Skeletal muscle satellite cell (primary cell): ENCODE data around the gene TM9SF1.

ENCODE experiments used
- H3K27me3 ChIP-seq: 2 replicates; pipeline ENCODE4 v1.7.0; 2013; ENCODE audit warnings: low read length; ENCODE audit not compliant: control insufficient read depth, insufficient read depth
- H3K36me3 ChIP-seq: 2 replicates; pipeline ENCODE4 v1.7.0; 2013; ENCODE audit warnings: mild to moderate bottlenecking, control low read depth, low read length; ENCODE audit not compliant: insufficient read depth
- H3K4me1 ChIP-seq: 2 replicates; pipeline ENCODE4 v1.7.0; 2013; ENCODE audit warnings: low read length; ENCODE audit not compliant: control insufficient read depth, insufficient read depth
- H3K4me2 ChIP-seq: 2 replicates; pipeline ENCODE4 v1.7.0; 2013; ENCODE audit warnings: mild to moderate bottlenecking, low read length
- H3K4me3 ChIP-seq: 2 replicates; pipeline ENCODE4 v1.7.0; 2013; ENCODE audit warnings: low read length
- H3K9ac ChIP-seq: 2 replicates; pipeline ENCODE4 v1.7.0; 2013; ENCODE audit warnings: mild to moderate bottlenecking, low read depth, low read length, moderate library complexity
- H3K9me3 ChIP-seq: replicated peaks from 2 replicates; pipeline ENCODE4 v1.7.0; 2013; ENCODE audit warnings: mild to moderate bottlenecking, control low read depth, low read length

Gene TM9SF1

DNA sequence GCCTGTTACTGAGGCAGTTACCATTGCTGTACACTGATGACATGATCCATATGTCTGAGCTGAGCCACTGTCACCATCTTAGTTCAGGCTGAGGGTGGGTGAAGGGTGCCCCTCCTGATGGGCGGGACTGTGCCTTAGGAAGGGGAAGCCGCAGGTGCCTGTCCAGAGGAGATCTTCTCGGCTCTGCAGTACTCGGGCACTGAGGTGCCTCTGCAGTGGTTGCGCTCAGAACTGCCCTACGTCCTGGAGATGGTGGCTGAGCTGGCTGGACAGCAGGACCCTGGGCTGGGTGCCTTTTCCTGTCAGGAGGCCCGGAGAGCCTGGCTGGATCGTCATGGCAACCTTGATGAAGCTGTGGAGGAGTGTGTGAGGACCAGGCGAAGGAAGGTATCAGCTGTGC, 44.2 kb downstream of the TM9SF1 start:
- H3K36me3 ChIP-seq = peaks cover 48% of the 10 kb centered on the region
- H3K9ac ChIP-seq = no peak overlapping the region
- no peak overlapping the region for H3K4me3 ChIP-seq

GRCh38 chr14:24150567-24150966, 44.7 kb downstream of the TM9SF1 start:
- peaks cover 44% of the 10 kb centered on the region for H3K36me3 ChIP-seq

More for the DNA sequence above, 44.2 kb downstream of the TM9SF1 start:
- H3K27me3 ChIP-seq = no peaks in the 10 kb centered on the region
- H3K9me3 ChIP-seq = no peaks in the 10 kb centered on the region
- H3K4me2 ChIP-seq = no peak overlapping the region
- peaks cover 8% of the 10 kb centered on the region for H3K4me1 ChIP-seq

DNA sequence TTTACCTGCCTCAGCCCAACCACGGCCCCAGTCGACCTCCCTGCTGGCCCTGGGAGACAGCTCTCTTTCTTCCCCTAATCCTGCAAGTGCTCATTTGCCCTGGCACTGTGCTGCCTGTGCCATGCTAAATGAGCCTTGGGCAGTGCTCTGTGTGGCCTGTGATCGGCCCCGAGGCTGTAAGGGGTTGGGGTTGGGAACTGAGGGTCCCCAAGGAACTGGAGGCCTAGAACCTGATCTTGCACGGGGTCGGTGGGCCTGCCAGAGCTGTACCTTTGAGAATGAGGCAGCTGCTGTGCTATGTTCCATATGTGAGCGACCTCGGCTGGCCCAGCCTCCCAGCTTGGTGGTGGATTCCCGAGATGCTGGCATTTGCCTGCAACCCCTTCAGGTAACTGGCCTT, 45.2 kb downstream of the TM9SF1 start:
- Histone ChIP-seq H3K4me2 (no peak overlapping the region), H3K36me3 (peaks cover 39% of the 10 kb centered on the region), H3K9me3 (no peaks in the 10 kb centered on the region), H3K27me3 (no peaks in the 10 kb centered on the region), H3K9ac (no peak overlapping the region), H3K4me1 (peaks cover 18% of the 10 kb centered on the region), H3K4me3 (no peak overlapping the region)

More at GRCh38 chr14:24150567-24150966, 44.7 kb downstream of the TM9SF1 start:
- Histone ChIP-seq H3K4me3 (no peak overlapping the region), H3K4me1 (peaks cover 13% of the 10 kb centered on the region), H3K27me3 (no peaks in the 10 kb centered on the region), H3K9me3 (no peaks in the 10 kb centered on the region), H3K9ac (no peak overlapping the region), H3K4me2 (no peak overlapping the region)

- H3K27me3 ChIP-seq = no peaks in the 10 kb centered on the region
- peaks cover 34% of the 10 kb centered on the region for H3K36me3 ChIP-seq
- H3K4me2 ChIP-seq = no peak overlapping the region
- H3K9me3 ChIP-seq = no peaks in the 10 kb centered on the region
- no peak overlapping the region for H3K4me3 ChIP-seq
- peaks cover 18% of the 10 kb centered on the region for H3K4me1 ChIP-seq
- no peak overlapping the region for H3K9ac ChIP-seq
These were observed 45.8 kb downstream of the TM9SF1 start for GRCh38 chr14:24149302-24149969.

- peaks cover 29% of the 10 kb centered on the region for H3K4me1 ChIP-seq
- H3K4me2 ChIP-seq = peak overlapping the region; percentile 95
- no peaks in the 10 kb centered on the region for H3K27me3 ChIP-seq
- peak overlapping the region; percentile 90 for H3K9ac ChIP-seq
- peak overlapping the region; percentile 93 for H3K4me3 ChIP-seq
- H3K9me3 ChIP-seq = no peaks in the 10 kb centered on the region
- H3K36me3 ChIP-seq = peaks cover 40% of the 10 kb centered on the region
These were observed 47.3 kb downstream of the TM9SF1 start for GRCh38 chr14:24147761-24148428.

- H3K9ac ChIP-seq = peak within 1 kb of the TSS; percentile 90
- H3K9me3 ChIP-seq = no peaks in the 10 kb centered on the region
- H3K36me3 ChIP-seq = peaks cover 37% of the 10 kb centered on the region
- no peaks in the 10 kb centered on the region for H3K27me3 ChIP-seq
- H3K4me3 ChIP-seq = peak within 1 kb of the TSS; percentile 93
- peaks cover 29% of the 10 kb centered on the region for H3K4me1 ChIP-seq
- H3K4me2 ChIP-seq = peak within 1 kb of the TSS; percentile 95
These were observed 48.1 kb downstream of the TM9SF1 start, which contains the start of gene RNF31 for GRCh38 chr14:24146978-24147760. Gene RNF31, plus strand, starts transcription at chr14:24147498. Its CDS starts 201 bp downstream, at chr14:24147699.

DNA sequence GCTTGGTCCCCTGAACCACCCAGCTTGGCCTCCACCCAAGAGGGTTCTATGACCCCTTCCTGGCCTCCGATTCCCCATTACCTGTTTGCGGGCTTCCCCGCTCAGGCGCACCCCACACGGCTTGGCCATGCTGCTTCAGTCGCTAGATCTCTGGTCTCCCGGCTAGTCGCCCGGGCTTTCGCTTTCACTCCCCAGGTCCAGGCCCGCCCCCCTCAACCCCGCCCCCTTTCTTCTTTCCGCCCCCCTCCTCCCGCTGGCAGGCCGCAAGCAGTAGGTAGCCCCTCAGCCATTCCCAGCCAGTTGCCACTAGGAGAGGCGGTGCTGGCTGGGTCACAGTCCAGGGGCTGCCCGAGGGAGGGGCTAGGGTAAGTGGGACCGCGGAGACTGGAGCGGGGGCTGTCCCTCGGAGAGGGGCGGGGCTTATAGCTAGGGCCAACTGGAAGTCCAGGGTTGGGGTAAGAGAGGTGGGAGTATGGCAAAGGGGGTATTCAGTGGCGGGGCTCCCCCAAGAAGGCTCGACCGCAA, 48.7 kb downstream of the TM9SF1 start, which contains the start of gene PSME2:
Gene PSME2 (minus strand): TSS at position 158 of the 525 bp plus-strand sequence. CDS start 29 bp downstream, at position 129.
- peak within 1 kb of the TSS; percentile 93 for H3K4me3 ChIP-seq
- H3K27me3 ChIP-seq = no peaks in the 10 kb centered on the region
- peak within 1 kb of the TSS; percentile 95 for H3K4me2 ChIP-seq
- H3K4me1 ChIP-seq = peaks cover 34% of the 10 kb centered on the region
- no peaks in the 10 kb centered on the region for H3K9me3 ChIP-seq
- peak within 1 kb of the TSS; percentile 90 for H3K9ac ChIP-seq
- H3K36me3 ChIP-seq = peaks cover 30% of the 10 kb centered on the region

GRCh38 chr14:24145690-24146452, 49.4 kb downstream of the TM9SF1 start:
- Histone ChIP-seq H3K4me2 (peak overlapping the region; percentile 94), H3K36me3 (peaks cover 24% of the 10 kb centered on the region), H3K4me1 (peaks cover 34% of the 10 kb centered on the region), H3K27me3 (no peaks in the 10 kb centered on the region), H3K4me3 (peak overlapping the region; percentile 93), H3K9me3 (no peaks in the 10 kb centered on the region), H3K9ac (peak overlapping the region; percentile 81)

- Histone ChIP-seq H3K4me3 (peak overlapping the region; percentile 93), H3K4me1 (peaks cover 34% of the 10 kb centered on the region)
These were observed 50.0 kb downstream of the TM9SF1 start for GRCh38 chr14:24145219-24145618.

GRCh38 chr14:24144451-24144850, 50.8 kb downstream of the TM9SF1 start:
- Histone ChIP-seq H3K4me1 (peaks cover 38% of the 10 kb centered on the region), H3K4me2 (no peak overlapping the region), H3K9me3 (no peaks in the 10 kb centered on the region), H3K27me3 (no peaks in the 10 kb centered on the region), H3K4me3 (no peak overlapping the region), H3K36me3 (peaks cover 15% of the 10 kb centered on the region), H3K9ac (no peak overlapping the region)

More at GRCh38 chr14:24145219-24145618, 50.0 kb downstream of the TM9SF1 start:
- no peaks in the 10 kb centered on the region for H3K27me3 ChIP-seq
- H3K9ac ChIP-seq = no peak overlapping the region
- peaks cover 18% of the 10 kb centered on the region for H3K36me3 ChIP-seq
- no peaks in the 10 kb centered on the region for H3K9me3 ChIP-seq
- peak overlapping the region; percentile 94 for H3K4me2 ChIP-seq
